Fibroblast of mammary gland (primary cell): ENCODE data around the gene TSEN34.

Experiments
- DNase-seq: peaks from one replicate; pipeline ENCODE4 v3.0.0-alpha.2; 2010; ENCODE audit warnings: low read depth
- H3K4me3 ChIP-seq: 2 replicates; pipeline ENCODE4 v1.5.1; 2011; ENCODE audit warnings: low read depth, mild to moderate bottlenecking, low read length, moderate library complexity; ENCODE audit not compliant: control insufficient read depth
- CTCF ChIP-seq: conservative IDR thresholded peaks from 2 replicates; pipeline ENCODE4 v1.5.1; 2011; ENCODE audit warnings: low read depth, low read length, inconsistent platforms; ENCODE audit not compliant: control insufficient read depth, insufficient read depth

The TSEN34 gene

DNA sequence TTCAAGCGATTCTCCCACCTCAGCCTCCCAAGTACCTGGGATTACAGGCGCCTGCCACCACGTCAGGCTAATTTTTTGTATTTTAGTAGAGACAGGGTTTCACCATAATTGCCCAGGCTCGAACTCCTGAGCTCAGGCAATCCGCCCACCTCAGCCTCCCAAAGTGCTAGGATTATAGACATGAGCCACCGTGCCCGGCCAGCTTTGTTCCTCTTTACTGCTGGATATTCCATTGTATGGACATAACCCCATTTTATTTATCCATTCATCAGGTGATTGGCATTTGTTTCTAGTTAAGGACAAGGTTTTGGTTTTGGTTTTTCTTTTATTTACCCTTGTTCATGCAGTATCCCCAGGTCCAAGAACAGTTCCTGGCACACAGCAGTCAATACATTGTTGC, 5.4 kb downstream of the TSEN34 start:
- no peak overlapping the region for H3K4me3 ChIP-seq
- TF ChIP-seq CTCF, result no peak
- no peak for DNase-seq

GRCh38 chr19:54197121-54197520, 6.0 kb downstream of the TSEN34 start:
- no peak overlapping the region for H3K4me3 ChIP-seq
- no peak for DNase-seq
- TF ChIP-seq CTCF, result no peak

DNA sequence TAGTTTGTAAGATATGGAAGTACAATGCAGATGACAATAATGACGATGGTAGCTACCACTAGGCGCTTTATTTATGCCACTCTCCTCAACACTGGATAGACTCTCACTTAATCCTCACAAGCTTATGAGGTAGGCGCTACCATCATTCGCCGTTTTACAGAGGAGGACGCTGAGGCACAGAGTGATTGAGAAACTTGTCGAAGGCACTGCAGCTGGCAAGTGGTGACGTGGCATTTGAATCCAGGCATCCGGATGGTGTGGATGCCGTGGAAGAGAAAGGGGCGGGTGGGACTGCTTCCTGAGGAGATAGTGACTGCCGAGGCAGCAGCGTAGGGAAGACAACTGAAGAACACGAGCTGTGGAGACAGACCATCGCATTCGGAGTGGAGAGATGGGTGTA, 8.3 kb downstream of the TSEN34 start:
- H3K4me3 ChIP-seq, result no peak overlapping the region
- no peak for TF ChIP-seq CTCF
- DNase-seq, result no peak

DNA sequence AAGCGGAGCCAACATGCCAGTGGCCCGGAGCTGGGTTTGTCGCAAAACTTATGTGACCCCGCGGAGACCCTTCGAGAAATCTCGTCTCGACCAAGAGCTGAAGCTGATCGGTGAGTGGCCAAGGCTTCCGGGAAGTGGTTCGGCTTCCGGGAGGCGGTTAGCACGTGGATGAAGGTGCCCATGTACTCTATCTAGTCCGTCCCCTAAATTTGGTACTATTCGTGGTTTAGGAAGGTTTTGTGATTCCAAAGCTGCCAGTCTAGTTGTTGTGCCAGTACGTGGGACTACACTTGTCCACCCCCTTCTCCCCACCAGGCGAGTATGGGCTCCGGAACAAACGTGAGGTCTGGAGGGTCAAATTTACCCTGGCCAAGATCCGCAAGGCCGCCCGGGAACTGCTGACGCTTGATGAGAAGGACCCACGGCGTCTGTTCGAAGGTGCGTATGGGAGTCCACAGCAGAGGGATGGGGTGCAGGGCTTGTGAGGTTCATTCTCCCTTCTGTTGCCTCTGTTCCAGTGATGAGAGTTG, 10.1 kb downstream of the TSEN34 start:
- no peak for TF ChIP-seq CTCF

GRCh38 chr19:54201980-54202379, 10.9 kb downstream of the TSEN34 start:
- no peak for TF ChIP-seq CTCF
- H3K4me3 ChIP-seq, result peak overlapping the region; percentile 97
- DNase-seq, result no peak

More for the DNA sequence above, 10.1 kb downstream of the TSEN34 start:
- no peak for DNase-seq
- peak overlapping the region; percentile 97 for H3K4me3 ChIP-seq

DNA sequence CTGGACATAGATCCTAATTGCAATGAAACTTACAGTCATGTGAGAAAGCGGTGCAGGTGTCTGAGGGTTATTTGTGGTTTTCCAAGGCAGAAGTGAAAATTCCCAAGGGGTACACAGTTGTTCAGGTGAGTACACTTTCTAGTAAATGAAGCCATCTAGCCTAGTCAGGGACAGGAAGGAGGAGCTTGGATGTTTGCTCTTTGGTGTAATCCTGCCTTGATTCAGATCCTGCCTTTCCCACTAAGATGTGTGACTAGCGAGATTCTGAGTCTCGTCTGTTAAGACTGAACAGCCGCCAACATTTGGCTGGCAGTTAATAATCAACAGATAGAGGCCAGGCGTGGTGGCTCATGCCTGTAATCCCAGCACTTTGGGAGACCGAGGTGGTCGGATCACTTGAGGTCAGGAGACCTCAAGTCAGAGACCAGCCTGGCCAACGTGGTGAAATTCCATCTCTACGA, 12.1 kb downstream of the TSEN34 start:
- peak; percentile 65 for DNase-seq
- H3K4me3 ChIP-seq, result peak overlapping the region; percentile 97
- TF ChIP-seq CTCF, result no peak
